GM21825 (cell line): Measurements from ENCODE around the gene ID3.
"Not testable (repeated sequence)": the region's sequence is repeated elsewhere in the genome, so short reads cannot be mapped to it uniquely, and the experiment has no call there.

ENCODE experiments used
- ATAC-seq: cut with Tn5 transposase; IDR thresholded peaks from one replicate; pipeline ENCODE4 v1.9.1; 2021; ENCODE audit warnings: mild to moderate bottlenecking, moderate library complexity; ENCODE audit not compliant: unreplicated experiment

ID3 gene

DNA sequence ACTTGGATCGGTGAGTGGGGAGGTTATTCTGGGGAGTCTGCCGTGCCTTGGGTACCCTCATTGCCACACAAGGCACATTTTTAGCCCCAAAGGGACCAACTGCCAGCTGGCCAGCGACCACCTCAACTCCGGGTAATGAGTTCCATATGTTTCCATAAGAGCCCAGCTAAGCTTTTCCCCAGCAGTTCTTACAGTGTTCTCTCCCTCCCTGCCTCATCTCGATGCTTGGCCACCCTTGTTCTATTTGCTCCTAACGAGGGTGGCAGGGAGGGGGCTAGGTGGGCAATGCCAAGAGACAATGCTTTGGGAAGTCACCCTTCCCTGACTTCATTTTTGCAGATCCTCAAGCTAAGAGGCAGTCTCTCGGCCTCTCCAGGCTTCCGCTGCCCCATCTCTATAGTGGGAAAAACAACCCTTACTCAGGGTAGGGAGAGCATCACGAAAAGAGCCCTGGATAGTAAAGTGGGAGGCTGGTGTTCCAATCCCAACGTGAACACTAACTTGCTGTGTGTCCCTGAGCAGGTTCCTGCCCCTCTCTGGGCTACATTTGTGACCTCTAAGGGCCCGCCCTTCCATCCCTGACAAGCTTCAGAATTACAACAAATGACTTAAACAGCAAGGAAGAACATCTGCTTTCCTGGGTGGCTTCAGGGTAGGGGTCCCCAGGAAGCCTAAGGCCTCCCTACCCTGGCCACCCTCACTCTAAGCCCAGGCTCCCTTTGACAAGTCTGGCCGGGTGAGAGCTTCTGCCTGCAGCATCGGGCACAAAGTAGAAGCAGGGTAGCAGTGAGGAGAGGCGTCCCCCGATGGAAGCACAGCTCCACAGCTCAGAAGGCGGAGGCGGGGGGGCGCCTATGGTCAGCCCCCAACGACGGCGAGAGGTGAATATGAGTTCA lies 5.8 kb downstream of the ID3 start:
- no peak for ATAC-seq

DNA sequence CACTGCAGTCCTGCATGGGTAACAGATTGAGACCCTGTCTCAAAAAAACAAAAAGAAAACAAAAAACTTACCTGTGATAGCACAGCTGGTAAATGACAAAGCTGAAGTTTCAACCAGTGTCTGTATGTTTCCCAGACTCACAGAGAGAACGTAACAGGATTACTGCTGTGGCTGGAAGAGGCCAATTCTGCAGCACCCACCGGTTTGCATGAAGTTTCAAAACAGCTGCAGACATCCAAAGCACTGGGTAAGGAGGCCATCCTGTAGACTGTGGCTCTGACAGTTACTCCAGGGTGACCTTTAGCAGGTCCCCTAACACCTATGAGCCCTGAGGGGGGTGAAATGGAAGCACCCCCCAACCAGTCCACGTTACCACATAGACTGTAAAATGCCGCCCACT lies 7.5 kb downstream of the ID3 start:
- ATAC-seq = no peak

GRCh38 chr1:23548704-23549143 lies 10.6 kb downstream of the ID3 start:
- ATAC-seq = no peak

DNA sequence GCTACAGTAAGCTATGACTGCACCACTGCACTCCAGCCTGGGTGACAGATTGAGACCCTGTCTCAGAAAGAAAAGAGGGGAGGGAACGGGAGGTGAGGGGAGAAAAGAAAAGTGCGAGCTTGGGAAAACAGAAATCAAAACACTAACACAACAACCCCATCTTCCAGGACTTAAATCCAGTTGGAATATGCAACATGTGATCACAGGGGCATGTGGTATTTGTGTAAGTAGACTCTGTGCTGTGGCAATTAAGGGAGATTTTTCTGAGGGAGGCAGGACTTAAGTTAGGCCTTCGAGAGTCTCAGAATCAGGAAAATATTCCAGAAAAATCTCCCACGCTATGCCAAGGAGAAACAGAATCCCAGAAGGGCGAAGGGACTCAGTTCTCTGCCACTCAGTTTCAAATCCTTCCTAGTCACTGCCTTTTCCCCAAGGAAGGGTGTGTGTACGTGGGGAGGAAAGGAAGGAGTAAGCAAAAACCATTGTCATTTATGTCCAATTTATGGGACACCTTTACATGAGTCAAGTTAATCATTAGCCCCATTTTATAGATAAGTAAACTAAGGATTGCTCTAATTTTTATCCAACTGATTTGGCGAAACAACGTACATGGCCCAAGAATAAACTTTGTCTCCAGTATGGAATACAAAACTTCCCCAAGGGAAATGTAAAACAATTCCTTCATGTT lies 12.3 kb downstream of the ID3 start:
- no peak for ATAC-seq

GRCh38 chr1:23545851-23546250 lies 13.4 kb downstream of the ID3 start:
- ATAC-seq = no peak

GRCh38 chr1:23544444-23545389 lies 14.6 kb downstream of the ID3 start:
- ATAC-seq = no peak

GRCh38 chr1:23543707-23544443 lies 15.4 kb downstream of the ID3 start:
- ATAC-seq = no peak

DNA sequence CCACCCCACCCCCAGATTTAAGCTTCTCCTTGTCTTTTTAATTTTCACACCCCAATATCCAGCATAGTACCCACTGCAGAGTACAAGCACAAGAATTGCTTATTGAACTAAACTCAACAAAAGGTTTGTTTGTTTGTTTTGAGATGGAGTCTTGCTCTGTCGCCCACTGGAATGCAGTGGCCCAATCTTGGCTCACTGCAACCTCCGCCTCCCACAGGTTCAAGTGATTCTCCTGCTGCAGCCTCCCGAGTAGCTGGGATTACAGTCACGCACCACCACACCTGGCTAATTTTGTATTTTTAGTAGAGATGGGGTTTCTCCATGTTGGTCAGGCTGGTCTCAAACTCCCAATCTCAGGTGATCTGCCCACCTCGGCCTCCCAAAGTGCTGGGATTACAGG lies 16.4 kb downstream of the ID3 start:
- ATAC-seq = not testable (repeated sequence)

DNA sequence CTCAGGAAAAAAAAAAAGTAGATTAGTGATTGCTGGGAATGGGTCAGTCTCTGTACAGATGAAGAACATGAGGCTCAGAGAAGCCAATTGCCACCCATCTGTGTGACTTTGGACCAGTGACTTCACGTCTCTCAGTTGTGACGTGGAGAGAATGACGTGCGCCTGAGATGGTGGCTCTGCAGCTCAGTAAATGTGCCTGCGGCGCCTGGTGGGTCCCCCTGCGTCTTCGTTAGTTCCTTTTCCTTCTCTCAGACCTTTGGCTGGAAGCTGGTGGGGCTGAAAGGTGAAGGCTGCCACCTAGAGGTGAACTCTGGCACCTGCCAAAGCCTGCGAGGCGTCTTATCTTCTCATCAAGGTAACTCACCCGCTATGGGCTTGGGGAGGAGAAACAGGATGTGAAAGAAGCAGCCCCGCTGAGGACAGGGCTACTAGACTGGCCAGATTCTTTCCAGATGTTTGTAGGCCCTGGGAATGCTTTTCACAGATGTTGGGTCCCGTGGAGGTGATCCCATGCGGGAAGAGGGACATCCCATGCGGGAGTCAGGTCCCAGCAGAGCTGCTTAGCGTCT lies 19.5 kb downstream of the ID3 start:
- peak; percentile 84 for ATAC-seq

DNA sequence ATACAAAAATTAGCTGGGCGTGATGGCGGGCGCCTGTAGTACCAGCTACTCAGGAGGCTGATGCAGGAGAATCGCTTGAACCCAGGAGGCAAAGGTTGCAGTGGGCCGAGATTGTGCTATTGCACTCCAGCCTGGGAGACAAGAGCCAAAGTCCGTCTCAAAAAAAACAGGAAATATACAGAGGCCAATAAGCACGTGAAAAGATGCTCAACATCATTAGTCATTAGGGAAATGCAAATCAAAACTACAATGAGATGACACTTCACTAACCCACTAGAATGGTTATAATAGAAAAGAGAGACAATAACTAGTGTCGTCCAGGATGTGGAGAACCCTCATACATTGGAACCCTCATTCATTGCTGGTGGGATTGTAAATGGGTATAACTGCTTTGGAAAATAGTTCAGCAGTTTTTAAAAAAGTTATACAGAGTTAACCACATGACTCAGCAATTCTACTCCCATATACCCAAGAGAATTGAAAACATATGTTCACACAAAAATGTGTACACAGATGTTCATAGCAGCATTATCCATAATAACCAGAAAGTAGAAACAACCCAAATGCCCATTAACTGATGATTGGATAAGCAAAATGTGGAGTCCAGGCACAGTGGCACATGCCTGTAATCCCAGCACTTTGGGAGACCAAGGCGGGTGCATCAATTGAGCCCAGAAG lies 21.9 kb downstream of the ID3 start:
- ATAC-seq = no peak

DNA sequence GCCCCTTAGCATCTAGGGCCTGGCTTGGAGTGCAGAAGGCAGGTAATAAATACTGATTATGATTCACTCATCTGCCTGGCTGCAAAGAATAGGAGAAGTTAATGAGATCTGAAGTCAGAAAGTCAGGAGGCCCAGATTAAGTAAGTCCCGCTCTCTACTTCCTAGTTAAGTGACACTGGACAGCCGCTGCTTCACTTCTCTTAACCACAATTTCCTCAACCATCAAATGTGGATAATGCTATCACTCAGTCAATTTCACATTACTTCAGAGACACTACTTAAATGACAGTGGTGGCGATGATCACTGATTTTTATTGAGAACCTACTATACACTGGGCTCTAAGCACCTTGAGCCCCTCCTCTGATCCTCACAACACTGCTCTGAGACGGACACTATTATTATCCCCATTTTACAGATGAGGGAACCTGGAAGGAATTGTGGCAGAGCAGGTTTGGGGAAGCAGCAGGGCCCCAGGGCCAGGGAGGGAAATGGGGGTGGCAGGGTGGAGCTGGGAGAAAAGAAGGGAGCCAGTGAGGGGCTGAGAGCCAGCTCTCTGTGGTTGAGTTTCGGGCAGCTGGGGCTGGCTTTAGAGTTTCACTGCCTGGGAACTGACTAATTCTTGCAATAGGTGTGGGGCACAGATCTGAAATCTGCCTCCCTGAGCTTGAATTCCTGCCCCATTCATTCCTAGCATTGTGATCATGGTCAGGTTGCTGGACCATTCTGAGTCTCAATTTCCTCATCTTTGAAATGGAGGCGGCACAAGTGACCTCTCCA lies 25.9 kb downstream of the ID3 start:
- no peak for ATAC-seq

- ATAC-seq = no peak
These were observed 27.7 kb downstream of the ID3 start for GRCh38 chr1:23531562-23532094.

DNA sequence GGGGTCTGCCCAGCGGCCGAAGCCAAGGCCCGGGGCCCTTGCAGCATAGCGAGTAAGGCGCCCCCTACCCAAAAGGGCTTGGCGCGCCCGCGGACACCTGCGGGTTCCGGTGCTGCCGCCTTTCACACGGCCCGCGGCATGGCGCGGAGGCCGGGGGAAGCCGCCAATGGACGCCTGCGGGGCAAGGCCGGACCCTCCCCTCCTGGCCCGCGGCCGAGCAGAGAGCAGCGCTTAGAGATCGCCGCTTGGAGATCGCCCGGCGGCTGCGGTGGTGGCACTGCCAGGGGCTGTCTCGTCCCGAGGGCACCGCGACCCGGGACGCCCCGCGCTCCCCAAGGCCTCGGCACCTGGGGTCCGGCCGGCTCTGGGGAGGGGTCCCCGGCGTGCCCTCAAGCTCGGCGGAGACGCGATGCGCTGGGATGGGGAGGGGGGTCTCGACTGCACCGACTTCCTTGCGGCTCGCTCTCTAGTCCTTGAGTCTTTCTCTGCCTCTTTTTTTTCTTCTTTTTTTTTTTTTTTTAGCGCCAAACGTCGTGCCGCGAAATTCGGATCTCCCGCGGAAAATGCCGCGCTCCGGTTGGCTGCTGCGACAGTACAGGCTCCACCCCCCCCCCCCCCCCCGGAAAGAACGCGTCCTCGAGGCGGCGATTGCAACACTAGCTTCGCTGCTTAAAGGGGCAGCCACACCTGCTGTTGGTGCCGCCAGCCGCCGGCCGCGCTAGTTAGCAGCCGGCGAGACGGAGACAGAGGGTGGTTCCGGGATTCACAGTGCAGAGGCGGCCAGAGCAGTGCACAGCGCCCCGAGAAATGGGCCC lies 28.3 kb downstream of the ID3 start, which contains the start of gene E2F2:
E2F2 (minus strand) TSS at position 487 of the 815 bp plus-strand sequence; CDS start at position 47, 440 bp downstream.
- ATAC-seq = no peak

DNA sequence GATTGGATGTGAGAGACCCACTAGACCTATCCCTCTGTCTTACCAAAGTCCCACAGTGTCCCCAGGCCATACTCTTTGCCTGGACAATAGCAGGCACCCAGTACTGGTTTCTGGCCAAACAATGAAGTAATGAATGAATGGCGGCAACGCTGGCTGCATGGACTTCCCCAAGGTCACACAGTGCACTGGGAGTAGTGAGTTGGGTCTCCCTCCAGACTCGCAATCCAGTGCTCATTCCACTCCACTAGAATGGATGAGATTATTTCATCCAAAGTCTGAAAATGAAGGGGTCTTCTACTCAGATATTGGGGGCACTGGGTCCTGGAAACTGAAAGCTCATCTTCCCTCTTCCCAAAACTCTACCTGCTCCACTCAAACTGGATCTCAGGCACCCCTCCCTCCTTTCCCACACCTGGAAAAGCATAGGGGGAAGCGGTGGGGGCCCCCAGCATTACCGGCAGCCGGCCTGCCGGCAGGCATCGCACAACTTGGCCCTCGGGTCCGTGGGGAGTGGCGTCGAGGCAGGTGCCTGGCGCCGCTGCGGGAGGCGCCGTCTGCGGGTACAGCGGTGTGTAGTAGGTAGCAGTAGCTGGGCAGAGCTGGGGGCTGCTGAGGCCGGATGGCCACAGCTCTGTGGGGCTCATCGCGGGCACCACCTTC lies 29.1 kb downstream of the ID3 start:
- no peak for ATAC-seq

DNA sequence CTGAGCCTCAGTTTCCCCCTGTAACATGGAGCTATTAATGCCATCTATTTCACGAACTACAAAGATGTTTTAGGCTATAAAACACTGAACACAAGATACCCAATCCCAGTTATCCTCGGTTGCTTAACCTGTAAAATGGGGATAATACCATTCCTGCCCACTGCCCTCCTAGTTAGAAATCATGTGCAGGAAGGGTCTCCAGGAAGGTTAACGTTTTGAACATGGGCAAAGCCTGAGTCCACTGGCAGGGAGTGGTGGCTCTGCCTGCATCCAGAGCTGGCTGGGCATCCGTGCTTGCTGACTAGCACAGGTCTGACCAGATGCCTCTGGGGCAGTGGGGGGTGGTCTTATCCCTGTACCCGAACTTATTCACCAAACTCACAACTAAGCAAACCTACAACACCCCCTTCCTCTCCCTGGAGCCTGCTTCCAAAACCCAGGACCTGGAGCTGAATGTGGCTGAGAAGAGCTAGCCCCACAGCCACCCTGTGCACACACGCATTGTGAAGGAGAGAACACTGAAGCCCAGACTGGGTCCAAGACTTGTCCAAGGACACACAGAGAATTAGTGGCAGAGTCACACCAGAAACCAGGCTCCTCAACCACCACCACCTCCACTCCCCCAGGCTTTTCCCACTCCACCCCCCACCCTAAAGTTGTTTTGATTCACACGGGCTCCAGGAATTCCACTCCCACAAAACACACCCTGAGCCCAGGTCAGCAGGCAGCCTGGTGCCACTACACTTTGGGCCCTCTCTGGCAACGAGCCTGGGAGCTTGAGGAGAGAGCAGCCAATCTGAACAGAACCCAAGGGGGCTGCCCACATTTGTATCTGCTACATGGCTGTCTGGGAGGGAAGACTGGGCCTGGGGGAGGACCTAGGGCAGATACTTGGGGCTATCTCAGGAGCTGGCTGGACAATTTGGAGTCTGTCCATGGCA lies 29.9 kb downstream of the ID3 start:
- no peak for ATAC-seq
